Left colon (tissue), 2 donors: ENCODE data around the gene NRG3. TPM values are rescaled to one million over a fixed set of nuclear protein-coding genes. Genes with fewer than 3 reads are reported as not detected.

ENCODE experiments used
- ATAC-seq: fragments of 200-7000 bp; cut with Tn5 transposase; one replicate; pipeline ENCODE4 v1.9.1; 2020; ENCODE audit warnings: mild to moderate bottlenecking, moderate library complexity
- DNase-seq, 2 donors: peaks; one replicate each; pipeline ENCODE4 v3.0.0-alpha.2; 2020
- intact Hi-C, 2 donors: fragments of 100-400 bp; cut with DNase I in 1 of 2; cut with micrococcal nuclease in 1 of 2; formaldehyde crosslinking; loops; one replicate each; pipeline versions ENCODE4 v1.11.2 to v1.14.0; 2022; cut with DNase I, micrococcal nuclease
- total RNA-seq, 2 donors: library from RNA; stranded (reverse); fragmentation: NEBNext Ultra II Directional; extraction: Animal tissue kit (Norgen Biotek cat#: 25700); gene quantifications; one replicate each; pipeline ENCODE4 v1.2.1, GENCODE V29; 2021
- donor health status: DM: no; HTN: no; CAD: no.
- donor health status: DM: yes; HTN: yes; CAD: no.

NRG3 gene
- total RNA-seq, 2 donors from 2014 or later = 0.11 to 0.18 TPM

DNA sequence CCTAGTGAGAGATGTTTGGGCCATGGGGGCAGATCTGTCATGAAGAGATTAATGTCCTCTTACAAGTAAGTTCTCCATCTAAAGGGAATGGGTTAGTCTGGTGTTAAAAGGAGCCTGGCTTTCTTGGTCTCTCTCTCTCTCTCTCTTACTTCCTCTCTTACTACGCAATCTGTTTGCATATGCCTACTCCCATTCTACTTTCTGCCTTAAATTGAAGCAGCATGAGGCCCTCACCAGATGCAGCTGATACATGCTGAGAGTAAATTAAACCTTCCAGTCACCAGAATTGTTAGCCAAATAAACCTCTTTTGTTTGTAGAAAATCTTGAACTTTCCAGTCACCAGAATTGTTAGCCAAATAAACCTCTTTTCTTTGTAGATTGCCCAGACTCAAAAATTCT lies 884.1 kb downstream of the NRG3 start:
- DNase-seq (no peak), ATAC-seq (no peak)
- intact Hi-C loops = no loop called here

DNA sequence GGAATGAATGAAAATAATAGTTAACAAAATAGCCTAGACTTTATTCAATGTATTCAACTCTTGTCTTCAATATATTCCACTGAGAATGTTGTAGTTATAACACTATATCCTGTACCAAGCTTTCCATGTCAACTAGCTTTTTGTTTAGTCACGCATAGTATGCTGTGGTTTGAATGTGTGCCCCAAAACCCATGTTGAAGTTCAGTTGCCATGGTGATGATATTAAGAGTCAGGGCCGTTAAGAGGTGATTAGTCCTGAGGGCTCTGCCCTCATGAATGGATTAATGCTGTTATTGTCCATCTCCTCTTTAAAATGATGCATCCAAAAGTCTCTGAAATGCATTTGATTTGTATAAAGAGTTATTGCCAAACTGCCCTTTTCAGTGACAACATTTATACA lies 887.6 kb downstream of the NRG3 start:
- no peak for DNase-seq
- ATAC-seq = no peak
- intact Hi-C loops = no loop called here

DNA sequence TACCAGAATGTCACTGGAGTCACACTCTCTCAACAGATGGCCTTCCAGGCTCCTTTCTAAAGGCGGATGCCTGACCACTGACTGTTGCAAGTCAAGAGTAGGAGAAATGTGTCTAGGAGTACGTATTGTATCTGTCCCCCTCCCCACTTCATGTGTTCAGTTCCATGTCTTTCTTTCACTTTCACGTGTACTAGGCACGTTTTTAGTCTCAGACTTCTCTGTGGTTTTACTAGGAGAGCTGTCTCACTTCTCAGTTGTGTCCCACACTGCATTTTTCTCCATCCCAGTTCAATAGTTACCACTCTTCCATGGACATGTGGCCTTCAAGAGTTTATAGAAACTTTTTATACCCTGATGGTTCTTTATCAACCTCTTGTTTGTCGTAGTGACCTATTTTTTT lies 893.0 kb downstream of the NRG3 start:
- intact Hi-C loops = no loop called here

DNA sequence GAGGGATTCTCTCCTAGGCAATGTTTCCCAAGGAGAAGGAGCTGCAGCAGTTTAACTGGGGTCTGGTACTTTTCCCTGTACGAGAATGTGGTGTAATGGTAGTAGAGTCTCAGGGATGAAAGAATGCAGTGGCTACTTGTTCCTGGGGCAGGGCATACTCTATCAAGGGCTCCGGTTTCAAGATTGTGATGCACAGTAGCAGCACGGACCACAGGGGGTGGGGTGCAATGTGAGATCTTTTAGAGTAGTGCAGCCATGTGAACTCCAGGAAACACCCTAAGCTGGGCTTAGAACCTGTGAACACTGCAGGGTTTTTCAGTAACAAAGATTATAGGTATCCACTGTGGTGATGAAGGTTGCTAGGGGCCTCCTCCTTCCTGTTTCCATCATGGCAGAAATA lies 903.9 kb downstream of the NRG3 start:
- ATAC-seq = no peak
- DNase-seq = no peak
- intact Hi-C loops = no loop called here

More for the DNA sequence above, 893.0 kb downstream of the NRG3 start:
- no peak for ATAC-seq
- no peak for DNase-seq

DNA sequence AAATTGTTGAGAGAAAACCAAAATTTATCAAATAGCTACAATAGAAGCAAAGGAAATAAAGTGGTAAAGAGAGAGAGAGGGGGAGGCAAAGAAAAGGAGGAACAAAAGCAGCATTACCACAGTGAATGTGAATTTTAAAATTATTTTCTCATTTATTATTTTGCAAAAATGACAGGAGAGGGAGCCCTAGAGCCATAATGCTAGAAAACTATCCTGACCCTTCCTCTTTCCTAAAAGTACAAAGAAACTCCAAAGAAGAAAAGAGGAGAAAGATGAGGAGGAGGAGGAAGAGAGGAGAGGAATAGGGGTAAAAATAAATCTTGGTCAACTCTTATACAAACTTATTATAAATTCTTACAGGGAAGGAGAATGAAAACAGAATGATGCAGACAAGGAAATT lies 921.5 kb downstream of the NRG3 start:
- intact Hi-C loops = no loop called here
- no peak for DNase-seq
- no peak for ATAC-seq

DNA sequence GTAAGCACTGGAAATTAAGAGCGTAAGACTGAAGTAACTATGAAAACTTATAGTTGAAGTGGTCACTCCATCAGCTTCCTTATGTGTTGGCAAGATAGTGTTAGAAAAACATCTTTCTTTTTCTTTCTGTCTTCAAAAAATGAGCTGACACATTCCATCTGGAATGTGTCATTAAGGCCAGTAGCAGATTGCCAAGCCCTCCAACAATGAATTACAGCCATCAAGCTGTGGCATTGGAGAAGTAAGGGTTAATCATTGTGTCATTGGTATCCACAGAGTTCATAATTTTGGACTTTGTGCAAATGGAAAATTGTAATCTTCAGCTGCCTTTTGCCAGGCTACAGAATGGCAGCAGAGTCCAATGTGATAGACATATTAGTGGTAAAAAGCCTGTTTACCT lies 926.3 kb downstream of the NRG3 start:
- ATAC-seq (no peak), DNase-seq (no peak)
- intact Hi-C loops = no loop called here

DNA sequence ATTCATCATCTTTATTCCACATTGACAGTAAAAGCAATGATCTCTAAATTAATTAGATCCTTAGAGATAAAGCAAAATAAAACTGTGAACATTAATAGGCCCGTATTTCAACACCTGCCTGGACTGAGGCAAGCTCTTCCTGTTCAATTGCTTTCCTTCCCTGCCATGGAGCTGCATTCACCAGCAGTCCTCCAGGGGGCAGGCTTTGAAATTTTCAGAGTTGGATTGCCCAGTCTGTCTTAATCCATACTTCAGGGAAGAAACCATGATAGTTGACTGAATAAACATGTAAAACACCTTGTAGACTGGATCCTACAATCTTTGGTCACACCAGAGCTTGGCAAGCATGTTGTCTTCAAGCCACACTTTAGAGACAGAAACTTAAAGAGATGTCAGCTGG lies 936.6 kb downstream of the NRG3 start:
- no peak for DNase-seq
- intact Hi-C loops = no loop called here
- ATAC-seq = no peak

DNA sequence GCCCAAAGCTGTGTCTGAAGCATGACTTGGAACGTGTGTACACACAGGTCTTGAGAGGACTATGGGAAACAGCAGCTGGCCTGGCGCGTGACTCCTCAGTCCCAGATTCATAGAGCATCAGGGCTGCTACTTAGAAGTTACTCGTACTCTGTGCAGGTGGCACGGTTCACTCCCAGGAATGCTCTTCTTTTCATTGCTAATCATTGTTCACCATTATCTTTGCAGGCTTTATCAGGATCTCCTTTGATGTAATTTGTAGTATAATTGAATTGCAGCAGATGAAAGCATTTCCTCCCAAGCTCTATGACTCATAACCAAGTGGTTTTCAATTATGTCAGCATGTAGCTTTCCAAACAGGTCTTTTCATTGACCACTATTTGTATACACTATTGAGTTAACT lies 938.9 kb downstream of the NRG3 start:
- no peak for ATAC-seq
- intact Hi-C loops = no loop called here
- DNase-seq = no peak

DNA sequence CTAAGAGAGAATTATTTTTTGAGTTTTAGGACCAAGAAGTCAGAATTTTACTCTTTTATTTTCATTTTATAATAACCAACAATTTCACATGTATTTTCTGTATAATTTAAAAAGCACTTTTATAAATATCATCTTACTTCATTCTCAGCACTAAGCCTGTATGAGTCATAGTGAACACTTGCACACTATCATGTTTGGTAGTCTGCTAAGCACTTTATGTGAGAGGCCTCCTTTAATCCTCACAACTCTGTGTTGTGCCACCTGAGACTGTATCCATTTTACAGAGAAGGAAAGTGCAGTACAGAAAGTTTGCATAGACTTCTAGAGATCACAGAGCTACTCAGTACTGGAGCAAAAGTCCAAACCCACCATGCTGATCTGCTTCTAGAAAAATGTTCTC lies 939.6 kb downstream of the NRG3 start:
- no peak for DNase-seq
- intact Hi-C loops = no loop called here
- no peak for ATAC-seq

DNA sequence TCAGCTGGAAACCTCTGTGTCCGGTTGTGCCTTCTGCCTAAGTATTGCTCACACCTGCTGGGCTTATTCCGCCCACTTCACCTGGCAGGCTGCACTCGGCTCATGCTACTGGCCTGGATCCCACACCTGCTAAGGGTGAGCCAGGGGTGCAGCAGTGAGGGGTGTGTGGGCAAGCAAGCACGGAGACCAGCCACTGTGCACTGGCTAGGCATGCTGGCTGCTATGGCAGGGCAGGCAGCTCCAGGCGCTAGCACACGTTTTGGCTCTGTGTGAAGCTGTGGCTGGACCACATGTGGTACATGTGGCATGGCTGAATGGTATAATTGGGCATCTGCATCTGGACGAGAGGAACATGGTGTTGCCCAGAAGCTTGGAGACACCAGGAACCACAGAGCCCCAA lies 940.7 kb downstream of the NRG3 start:
- no peak for DNase-seq
- ATAC-seq = no peak
- intact Hi-C loops = no loop called here

DNA sequence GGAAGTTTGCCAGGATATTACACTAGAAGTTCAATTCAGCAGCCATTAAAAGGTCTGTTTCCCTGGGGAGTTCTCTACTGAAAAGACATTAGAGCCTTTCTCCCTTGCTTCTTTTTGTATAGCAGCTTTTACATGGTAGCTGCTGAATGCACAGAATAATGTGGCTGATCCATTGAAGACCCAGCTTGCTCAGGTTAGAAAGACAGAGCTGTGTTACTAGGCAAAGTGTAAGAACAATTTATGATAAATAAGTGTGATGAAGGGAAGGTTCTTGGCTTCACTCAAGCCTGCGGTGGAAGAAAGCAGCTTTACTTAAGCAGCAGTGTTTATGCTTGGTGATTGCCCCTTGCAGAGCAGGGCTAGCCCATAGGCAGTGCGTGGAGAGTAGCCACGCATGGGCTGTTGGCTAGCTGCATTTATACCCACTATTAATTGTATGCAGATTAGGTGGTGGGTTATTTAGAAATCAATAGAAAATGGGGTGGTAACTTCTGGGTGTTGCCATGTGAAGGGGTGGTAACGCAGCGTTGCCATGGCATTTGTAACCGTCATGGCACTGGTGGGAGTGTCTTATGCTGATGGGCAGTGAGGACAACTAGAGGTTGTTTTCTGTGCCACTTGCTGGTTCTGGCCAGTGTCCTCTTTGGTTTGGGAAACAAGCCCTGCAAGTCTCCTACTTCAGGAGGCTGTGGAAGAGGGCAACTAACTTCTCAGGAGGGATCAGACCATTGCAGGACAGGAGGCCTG lies 942.9 kb downstream of the NRG3 start:
- intact Hi-C loops = no loop called here

DNA sequence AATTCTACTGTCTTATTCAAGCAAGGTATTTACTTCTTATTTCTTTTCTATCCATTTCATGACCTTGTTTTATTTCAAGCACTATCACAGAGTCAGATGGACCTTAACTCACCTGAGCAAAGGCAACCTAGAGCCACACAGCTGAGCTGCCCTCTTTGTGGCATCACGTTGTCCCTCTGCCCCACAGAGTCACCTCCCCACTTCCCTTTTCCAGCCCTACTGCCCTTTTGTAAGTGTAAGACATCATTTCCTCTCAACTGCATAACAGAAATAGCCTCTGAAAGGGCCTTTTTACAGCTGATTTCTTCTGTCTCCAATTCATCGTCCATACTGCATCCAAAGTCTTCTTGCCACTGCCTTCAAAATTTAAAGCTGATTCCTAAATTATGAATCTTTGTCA lies 946.0 kb downstream of the NRG3 start:
- intact Hi-C loops = no loop called here
- DNase-seq (no peak), ATAC-seq (no peak)

More for the DNA sequence above, 942.9 kb downstream of the NRG3 start:
- no peak for ATAC-seq
- DNase-seq = no peak

DNA sequence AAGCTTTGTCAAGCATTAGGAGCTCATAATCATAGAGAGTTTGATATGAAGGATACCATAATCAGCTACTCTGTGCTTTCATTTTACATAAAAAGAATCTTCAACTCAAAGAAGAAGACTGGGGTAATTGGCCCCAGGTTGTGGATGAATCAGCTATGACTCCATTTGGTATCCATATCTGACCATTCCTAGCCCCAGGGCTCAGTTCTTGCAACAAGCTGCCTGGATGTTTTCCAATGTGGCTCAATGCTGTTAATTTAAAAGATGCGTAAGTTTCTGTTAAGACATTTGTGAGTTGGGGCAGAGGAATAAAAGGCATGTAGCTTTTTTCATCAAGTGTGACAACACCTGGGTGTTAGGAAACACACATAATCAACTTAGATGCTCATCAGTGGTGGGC lies 951.1 kb downstream of the NRG3 start:
- intact Hi-C loops = no loop called here
- ATAC-seq = no peak
- no peak for DNase-seq

DNA sequence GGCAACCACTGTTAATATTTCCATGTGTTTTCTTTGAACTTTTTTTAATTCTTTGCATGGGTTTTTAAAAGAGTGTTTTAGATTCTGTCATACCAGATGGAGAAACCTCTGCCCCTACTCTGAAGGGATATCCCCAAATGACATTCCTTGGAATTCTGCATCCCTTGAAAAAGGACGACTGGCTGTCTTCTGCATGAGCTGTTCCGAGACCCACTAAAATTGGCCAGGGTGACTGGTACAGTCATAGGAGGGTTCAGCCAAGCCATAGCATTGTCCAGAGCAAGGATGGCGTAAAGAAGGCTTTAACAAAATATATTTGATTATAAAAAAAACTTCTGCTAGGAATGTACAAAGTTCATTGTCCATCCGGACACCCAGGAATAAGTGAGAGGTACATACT lies 952.9 kb downstream of the NRG3 start:
- no peak for DNase-seq
- no peak for ATAC-seq
- intact Hi-C loops = no loop called here

DNA sequence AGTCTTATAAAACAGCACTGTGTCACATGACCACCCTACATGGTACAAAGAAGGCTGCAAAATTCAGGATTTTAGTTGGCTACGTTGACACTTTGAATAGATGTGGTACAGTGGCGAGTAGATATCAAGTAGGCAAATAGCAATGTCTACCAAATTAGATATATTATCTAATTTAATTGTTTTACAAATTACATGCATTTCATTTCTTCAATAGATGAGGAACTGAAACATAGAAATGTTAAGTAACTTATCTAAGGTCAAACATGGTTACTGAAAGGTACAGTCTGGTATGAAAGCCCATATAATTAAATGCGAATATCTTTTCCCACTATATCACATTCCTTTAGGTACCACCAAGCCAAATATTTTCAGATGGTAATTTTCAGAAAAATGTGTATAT lies 972.2 kb downstream of the NRG3 start:
- DNase-seq (no peak), ATAC-seq (no peak)
- intact Hi-C loops = no loop called here

DNA sequence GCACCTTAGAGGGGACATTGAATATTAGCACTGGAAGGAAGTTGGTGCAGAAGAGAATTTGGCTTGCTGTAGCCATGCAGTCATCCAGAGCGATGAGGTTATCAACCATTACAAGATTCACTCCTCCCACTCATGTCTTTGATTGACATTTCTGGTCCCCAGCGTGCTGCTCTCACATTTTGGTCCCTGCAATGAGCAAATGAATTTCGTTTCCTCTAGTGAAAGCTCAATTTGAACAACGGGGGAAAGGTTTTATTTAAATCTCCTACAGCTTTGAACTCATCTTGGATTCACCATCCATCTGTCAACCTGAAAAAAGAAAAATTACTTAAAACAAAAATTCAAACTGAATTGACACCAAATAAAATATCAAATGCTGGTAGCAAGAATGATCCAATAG lies 975.2 kb downstream of the NRG3 start:
- ATAC-seq (no peak), DNase-seq (no peak)
- intact Hi-C loops = no loop called here

DNA sequence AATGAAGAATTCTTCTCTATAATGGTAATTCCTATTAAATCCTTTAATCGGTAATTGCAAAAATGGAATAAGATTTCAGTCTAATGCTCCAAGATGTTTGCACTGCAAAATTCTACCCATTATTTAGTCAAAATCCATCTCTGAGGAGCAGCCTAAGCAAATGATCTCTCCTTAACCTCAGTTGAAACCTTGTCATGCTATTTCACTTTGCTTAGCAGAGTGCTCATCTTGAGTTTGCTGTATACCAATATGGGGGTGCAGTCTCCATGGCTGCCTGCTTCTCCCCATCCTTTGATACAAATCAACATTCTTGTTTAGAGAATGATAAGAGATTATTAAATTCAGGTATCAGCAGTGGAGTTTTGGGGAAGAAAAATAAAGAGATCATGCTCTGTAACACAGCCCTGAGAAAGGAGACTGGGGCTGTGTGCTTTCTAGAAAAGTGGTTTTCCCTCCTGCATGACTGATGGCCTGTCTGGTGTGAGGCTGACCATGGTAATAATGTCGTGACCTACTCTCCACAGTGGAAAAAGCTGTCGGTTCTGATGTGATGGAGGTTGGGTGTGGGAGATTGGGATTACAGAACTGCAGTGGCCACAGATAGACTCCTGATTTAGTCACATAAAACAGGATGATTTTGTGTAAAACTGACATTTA lies 982.1 kb downstream of the NRG3 start:
- DNase-seq (no peak), ATAC-seq (no peak)
- intact Hi-C loops = no loop called here

DNA sequence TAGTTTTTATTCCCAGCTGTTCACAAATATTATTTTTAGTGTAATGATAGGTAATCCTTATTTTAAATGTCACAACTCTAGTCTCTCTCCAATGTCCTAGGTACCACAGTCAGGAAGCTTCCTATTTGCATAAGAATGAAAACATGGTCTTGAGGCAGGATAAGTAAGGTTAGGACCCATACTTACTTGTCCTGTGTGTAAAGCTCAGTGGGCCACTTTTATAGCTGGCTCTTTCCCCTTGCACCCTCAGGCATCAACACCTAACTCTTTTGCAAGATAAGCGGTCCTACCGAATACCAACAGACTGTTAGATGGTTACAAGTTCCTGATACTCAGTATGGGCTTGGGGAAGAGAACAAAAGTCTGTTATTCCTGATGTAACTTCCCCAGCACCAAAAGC lies 986.9 kb downstream of the NRG3 start:
- ATAC-seq (no peak), DNase-seq (no peak)
- intact Hi-C loops = no loop called here

DNA sequence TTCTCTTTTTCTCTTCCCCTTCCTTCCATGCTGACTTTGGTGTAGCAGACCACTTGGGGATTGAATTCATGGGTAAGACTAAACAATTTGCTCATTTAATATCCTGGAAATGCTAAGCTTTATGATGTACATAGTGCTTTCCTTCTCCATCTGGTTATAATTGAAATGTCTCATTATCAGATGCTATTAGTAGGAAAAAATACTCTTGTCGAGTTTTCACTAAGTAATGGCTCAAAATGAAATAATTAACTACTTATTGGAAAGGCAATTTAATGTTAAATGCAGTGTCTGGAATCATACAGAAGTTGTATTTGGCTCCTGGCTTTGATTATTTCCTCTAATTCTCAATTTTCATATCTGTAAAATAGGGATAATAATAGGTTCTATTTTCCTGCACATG lies 990.4 kb downstream of the NRG3 start:
- DNase-seq (no peak), ATAC-seq (no peak)
- intact Hi-C loops = no loop called here

DNA sequence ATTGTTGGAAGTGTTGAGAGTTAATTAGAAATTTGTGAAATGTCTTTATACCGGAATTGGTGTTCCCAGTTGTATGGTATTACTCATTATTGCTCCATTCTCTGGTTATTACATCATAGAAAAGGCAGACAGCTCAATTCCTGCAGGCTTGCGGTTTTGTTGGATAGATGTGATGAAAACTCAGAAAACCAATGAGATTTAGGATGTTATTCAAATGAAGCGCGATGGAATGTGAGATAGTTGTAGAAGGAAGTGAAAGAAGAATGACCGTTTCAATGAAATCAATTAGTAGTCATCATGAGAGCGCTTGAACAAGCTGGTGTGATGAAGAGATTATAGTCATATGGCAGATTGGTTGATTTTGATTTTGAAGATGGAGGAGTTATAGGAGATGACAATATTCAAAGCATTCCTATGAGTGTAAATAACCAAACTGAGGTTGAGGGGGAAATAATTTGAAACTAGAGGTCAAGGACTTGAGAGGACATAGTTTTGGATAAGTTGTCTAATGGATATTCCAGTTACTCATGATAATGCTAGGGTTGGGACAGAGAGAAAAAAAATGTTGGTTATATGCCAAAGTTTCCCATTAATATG lies 991.5 kb downstream of the NRG3 start:
- intact Hi-C loops = no loop called here
- ATAC-seq (no peak), DNase-seq (no peak)

DNA sequence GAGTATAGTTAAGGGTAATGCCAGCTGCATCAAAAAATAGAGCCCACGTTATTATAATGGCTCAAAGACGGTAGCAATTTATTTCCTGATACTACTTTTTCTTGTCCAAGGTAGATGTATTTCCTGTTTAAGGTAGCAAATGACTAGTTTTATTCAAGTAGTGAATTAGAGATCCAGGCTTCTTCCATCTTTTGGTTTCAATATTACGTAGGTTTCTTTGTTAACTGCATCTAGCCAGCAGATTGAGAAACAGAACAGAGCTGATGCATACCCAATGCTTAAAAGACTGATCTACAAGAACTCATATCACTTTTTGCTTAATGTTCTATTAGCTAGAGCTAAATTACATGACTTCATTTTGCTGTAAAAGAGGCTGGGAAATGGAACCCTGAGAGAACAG lies 992.1 kb downstream of the NRG3 start:
- DNase-seq (no peak), ATAC-seq (no peak)
- intact Hi-C loops = no loop called here
